ENCODE data around the gene WDR82. TPM values are rescaled to one million over a fixed set of nuclear protein-coding genes. Genes with fewer than 3 reads are reported as not detected.

WDR82 gene
- total RNA-seq, 4 donors from 2014 or later, result 29.7 to 44.0 (median 38.3) TPM

DNA sequence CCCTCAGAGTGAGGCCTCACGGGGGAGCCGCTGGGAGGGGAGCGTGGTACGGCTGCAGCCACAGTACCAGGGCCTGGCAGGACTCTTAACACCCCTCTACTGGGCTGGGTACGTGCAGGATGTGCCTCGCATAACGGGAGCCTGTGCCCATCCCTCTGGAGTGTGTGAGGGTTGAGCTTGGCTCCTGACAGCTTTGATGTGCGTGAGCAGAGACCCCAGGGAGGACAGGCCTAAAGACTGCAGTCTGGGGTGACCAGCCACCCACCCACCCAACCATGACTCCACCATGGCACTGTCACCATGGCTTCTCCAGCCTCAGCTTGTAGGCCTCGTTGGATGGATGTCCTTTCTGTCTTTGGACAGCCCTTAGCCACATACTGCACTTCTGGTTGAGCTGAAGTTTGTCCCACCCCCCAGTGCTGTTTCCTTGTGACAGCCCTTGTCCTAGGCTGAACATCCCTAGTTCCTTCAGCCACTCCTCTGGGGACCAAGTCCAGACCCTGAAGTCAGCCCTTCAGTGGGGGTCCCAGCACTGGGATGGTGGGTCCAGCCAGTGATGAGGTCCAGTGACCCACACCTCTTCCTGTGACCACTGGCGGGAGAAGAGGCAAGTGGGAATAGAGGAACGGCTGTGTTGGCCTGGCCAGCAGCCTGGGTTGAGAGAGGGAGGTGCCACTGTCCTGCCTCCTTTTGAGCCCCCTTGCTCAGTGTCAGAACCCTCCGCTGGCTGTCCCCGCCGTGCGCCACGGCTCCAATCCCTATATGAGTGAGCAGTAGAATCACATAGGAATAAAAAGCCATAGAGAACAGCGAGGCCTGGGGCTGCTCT is 15.3 kb upstream of the WDR82 start:
- peaks cover 0 to 42% (median 1%) of the 10 kb centered on the region in 4 donors for H3K4me1 ChIP-seq
- no peak overlapping the region for H3K4me3 ChIP-seq
- TF ChIP-seq, protein P1, sequence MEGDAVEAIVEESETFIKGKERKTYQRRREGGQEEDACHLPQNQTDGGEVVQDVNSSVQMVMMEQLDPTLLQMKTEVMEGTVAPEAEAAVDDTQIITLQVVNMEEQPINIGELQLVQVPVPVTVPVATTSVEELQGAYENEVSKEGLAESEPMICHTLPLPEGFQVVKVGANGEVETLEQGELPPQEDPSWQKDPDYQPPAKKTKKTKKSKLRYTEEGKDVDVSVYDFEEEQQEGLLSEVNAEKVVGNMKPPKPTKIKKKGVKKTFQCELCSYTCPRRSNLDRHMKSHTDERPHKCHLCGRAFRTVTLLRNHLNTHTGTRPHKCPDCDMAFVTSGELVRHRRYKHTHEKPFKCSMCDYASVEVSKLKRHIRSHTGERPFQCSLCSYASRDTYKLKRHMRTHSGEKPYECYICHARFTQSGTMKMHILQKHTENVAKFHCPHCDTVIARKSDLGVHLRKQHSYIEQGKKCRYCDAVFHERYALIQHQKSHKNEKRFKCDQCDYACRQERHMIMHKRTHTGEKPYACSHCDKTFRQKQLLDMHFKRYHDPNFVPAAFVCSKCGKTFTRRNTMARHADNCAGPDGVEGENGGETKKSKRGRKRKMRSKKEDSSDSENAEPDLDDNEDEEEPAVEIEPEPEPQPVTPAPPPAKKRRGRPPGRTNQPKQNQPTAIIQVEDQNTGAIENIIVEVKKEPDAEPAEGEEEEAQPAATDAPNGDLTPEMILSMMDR (IDR thresholded peaks at IDR 0.05), result no peak
- TF ChIP-seq POLR2A (IDR thresholded peaks at IDR 0.05), result no peak
- no peaks in the 10 kb centered on the region for H3K9me3 ChIP-seq
- H3K27me3 ChIP-seq, result no peaks in the 10 kb centered on the region
- no peak overlapping the region for H3K27ac ChIP-seq
- peak in 1 of 3 donors; percentile 24 for DNase-seq
- H3K36me3 ChIP-seq, result peaks cover 0 to 27% (median 0%) of the 10 kb centered on the region in 3 donors

DNA sequence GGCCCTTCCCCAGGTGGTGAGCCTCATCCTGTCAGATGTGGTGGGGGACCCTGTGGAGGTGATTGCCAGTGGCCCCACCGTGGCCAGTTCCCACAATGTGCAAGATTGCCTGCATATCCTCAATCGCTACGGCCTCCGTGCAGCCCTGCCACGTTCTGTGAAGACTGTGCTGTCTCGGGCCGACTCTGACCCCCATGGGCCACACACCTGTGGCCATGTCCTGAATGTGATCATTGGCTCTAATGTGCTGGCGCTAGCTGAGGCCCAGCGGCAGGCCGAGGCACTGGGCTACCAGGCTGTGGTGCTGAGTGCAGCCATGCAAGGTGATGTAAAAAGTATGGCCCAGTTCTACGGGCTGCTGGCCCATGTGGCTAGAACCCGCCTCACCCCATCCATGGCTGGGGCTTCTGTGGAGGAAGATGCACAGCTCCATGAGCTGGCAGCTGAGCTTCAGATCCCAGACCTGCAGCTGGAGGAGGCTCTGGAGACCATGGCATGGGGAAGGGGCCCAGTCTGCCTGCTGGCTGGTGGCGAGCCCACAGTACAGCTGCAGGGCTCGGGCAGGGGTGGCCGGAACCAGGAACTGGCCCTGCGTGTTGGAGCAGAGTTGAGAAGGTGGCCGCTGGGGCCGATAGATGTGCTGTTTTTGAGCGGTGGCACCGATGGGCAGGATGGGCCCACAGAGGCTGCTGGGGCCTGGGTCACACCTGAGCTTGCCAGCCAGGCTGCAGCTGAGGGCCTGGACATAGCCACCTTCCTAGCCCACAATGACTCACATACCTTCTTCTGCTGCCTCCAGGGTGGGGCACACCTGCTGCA is 14.0 kb upstream of the WDR82 start:
- Histone ChIP-seq H3K4me3 (peak overlapping the region in 1 of 4 donors; percentile 64), H3K4me1 (peaks cover 0 to 33% (median 1%) of the 10 kb centered on the region in 4 donors), H3K27me3 (no peaks in the 10 kb centered on the region), H3K9me3 (no peaks in the 10 kb centered on the region), H3K36me3 (peaks cover 0 to 27% (median 0%) of the 10 kb centered on the region in 3 donors), H3K27ac (no peak overlapping the region)
- no peak for TF ChIP-seq POLR2A (IDR thresholded peaks at IDR 0.05)
- TF ChIP-seq, protein P1 (IDR thresholded peaks at IDR 0.05), result no peak
- peak in 1 of 3 donors; percentile 46 for DNase-seq

DNA sequence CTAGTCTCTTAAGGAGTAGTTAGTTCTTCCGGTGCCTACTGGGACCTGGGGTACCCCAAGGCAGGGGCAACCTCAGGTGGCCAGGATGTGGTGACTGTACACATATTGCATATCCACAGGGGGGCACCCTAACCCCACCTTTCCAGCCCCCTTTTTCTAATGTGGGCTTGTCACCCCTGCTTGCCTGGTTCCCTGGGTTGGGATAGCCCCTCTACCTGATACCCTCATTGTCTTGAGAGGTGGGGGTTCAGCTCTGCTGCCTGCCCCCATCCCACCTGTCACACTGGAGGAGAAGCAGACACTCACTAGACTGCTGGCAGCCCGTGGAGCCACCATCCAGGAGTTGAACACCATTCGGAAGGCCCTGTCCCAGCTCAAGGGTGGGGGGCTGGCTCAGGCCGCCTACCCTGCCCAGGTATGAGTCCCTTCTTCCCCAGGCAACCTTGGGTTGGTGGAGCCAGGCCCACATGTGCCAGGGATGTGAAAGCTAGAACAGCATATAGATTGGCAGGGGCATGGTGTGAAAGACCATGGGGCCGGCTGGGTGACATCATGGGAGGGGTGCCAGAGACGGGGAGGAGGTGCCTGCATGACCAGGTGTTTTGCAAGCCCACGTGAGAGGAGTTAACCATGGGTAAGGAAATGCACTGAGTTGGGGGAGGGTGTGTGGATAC is 13.2 kb upstream of the WDR82 start:
- Histone ChIP-seq H3K27me3 (no peaks in the 10 kb centered on the region), H3K36me3 (peaks cover 0 to 27% (median 0%) of the 10 kb centered on the region in 3 donors), H3K4me3 (peak overlapping the region in 2 of 4 donors; percentile 61 to 64), H3K9me3 (no peaks in the 10 kb centered on the region), H3K27ac (peak overlapping the region in 1 of 4 donors; percentile 95), H3K4me1 (peaks cover 2 to 37% (median 3%) of the 10 kb centered on the region in 4 donors)
- peak; percentile 35 to 68 (median 65) for DNase-seq
- TF ChIP-seq, protein P1 (IDR thresholded peaks at IDR 0.05), result peak; percentile 41 to 73 (median 58)
- no peak for TF ChIP-seq POLR2A (IDR thresholded peaks at IDR 0.05)

DNA sequence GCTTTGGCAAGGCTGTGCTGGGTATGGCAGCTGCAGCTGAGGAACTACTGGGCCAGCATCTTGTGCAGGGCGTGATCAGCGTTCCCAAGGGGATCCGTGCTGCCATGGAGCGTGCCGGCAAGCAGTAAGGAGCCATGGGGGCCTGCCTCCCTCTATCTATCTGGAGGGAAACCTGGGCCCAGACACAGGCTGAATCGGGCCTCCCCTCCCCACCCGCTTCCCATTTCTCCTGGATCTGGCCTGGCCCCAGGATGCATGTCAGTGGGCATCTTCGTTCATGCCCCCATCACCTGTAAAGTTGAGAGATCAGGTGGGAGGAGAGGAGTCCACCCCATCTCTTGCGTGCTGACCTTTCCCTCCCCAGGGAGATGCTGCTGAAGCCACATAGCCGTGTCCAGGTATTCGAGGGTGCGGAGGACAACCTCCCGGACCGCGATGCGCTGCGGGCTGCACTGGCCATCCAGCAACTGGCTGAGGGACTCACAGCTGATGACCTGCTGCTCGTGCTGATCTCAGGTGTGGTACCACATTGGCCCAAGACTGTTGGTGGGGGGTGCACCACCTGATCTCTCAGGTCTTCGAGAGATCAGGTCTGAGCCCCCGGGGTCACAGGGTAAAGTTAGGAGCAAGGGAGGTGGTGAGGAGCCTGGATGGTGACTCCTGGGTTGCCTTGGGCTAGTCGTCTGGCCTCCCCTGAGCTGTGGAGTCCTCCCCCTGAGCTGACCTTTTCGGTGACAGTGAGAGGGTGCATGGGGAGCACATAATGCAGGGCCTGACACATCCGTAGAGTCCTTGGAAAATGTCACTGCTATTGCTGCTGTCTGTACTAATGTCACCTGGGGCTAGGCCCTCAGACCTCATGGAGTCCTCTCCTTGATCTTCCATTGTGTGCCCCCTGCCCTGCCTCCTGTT is 12.4 kb upstream of the WDR82 start:
- peak in 1 of 3 donors; percentile 51 for DNase-seq
- Histone ChIP-seq H3K4me1 (peaks cover 2 to 45% (median 3%) of the 10 kb centered on the region in 4 donors), H3K4me3 (peak overlapping the region in 3 of 4 donors; percentile 23 to 64 (median 61))

More for the DNA sequence above, 12.4 kb upstream of the WDR82 start:
- Histone ChIP-seq H3K27me3 (no peaks in the 10 kb centered on the region), H3K27ac (peak overlapping the region in 3 of 4 donors; percentile 37 to 99 (median 95)), H3K9me3 (no peaks in the 10 kb centered on the region), H3K36me3 (peaks cover 0 to 27% (median 0%) of the 10 kb centered on the region in 3 donors)
- no peak for TF ChIP-seq POLR2A (IDR thresholded peaks at IDR 0.05)
- TF ChIP-seq, protein P1 (IDR thresholded peaks at IDR 0.05), result peak in 1 of 6 experiments; percentile 2

All from Peyer's patch (tissue), 4 donors.